HL-60 (cell line): ENCODE data around the gene CEP164.

Experiments used
- TF ChIP-seq, protein P1 (sequence below): IDR thresholded peaks from one replicate; pipeline ENCODE4 v1.5.1; 2011; ENCODE audit warnings: low read length, control low read depth, inconsistent platforms; ENCODE audit not compliant: insufficient read depth
- TF ChIP-seq, protein P2 (sequence below): IDR thresholded peaks from 2 replicates; pipeline ENCODE4 v1.6.1; 2012; ENCODE audit warnings: low read depth; ENCODE audit not compliant: insufficient replicate concordance

DNA sequence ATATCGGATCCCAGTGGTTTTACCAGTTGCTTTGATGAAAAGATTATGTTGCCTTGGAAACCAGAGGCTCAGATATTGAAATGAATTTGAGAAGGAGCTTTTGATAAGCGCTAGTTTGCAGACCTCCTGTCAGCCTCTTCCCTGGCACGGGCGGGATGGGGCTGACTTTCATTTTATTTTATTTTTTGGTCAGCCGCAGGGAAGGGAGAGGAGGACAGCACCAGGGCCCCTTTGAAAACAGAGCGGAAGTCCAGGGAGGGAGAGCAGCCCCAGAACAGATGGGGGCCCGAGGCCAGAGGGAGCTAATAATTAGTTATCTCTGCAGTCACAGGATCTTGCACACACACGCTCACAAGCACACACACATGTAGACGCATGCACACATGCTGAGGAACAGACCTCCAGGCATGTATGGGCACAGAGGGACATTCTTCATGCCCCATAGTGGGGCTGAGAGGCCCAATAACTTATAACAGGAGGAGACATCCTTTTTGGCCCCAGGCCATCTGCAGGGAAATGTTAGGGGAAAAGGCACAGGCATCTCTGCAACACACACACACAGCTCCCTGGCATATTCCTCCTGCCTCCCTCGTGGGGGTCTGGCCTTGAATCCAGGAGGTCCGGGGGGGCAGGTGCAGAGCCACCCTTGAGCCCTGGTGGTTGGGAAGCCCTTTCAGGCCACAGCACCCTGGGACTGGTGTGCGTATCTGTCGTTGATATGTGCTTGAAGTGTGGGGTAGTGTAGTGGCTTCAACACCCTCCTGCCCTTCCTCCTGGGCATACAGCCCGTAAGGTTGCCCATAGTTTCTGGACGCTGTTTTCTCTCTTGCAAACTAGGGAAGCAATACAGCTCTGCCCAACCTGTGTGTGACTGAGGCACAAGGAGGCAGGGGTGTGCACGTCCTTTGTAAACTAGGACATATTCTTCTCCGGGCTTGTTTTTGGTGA, 117.3 kb downstream of the CEP164 start:
- TF ChIP-seq, protein P1, sequence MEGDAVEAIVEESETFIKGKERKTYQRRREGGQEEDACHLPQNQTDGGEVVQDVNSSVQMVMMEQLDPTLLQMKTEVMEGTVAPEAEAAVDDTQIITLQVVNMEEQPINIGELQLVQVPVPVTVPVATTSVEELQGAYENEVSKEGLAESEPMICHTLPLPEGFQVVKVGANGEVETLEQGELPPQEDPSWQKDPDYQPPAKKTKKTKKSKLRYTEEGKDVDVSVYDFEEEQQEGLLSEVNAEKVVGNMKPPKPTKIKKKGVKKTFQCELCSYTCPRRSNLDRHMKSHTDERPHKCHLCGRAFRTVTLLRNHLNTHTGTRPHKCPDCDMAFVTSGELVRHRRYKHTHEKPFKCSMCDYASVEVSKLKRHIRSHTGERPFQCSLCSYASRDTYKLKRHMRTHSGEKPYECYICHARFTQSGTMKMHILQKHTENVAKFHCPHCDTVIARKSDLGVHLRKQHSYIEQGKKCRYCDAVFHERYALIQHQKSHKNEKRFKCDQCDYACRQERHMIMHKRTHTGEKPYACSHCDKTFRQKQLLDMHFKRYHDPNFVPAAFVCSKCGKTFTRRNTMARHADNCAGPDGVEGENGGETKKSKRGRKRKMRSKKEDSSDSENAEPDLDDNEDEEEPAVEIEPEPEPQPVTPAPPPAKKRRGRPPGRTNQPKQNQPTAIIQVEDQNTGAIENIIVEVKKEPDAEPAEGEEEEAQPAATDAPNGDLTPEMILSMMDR: no peak
- TF ChIP-seq, protein P2, sequence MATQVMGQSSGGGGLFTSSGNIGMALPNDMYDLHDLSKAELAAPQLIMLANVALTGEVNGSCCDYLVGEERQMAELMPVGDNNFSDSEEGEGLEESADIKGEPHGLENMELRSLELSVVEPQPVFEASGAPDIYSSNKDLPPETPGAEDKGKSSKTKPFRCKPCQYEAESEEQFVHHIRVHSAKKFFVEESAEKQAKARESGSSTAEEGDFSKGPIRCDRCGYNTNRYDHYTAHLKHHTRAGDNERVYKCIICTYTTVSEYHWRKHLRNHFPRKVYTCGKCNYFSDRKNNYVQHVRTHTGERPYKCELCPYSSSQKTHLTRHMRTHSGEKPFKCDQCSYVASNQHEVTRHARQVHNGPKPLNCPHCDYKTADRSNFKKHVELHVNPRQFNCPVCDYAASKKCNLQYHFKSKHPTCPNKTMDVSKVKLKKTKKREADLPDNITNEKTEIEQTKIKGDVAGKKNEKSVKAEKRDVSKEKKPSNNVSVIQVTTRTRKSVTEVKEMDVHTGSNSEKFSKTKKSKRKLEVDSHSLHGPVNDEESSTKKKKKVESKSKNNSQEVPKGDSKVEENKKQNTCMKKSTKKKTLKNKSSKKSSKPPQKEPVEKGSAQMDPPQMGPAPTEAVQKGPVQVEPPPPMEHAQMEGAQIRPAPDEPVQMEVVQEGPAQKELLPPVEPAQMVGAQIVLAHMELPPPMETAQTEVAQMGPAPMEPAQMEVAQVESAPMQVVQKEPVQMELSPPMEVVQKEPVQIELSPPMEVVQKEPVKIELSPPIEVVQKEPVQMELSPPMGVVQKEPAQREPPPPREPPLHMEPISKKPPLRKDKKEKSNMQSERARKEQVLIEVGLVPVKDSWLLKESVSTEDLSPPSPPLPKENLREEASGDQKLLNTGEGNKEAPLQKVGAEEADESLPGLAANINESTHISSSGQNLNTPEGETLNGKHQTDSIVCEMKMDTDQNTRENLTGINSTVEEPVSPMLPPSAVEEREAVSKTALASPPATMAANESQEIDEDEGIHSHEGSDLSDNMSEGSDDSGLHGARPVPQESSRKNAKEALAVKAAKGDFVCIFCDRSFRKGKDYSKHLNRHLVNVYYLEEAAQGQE: no peak
